HG03097 (cell line): Measurements from ENCODE around the gene HNF1A.
"Not testable (repeated sequence)": the region's sequence is repeated elsewhere in the genome, so short reads cannot be mapped to it uniquely, and the experiment has no call there.

Experiments
- ATAC-seq: cut with Tn5 transposase; IDR thresholded peaks from one replicate; pipeline ENCODE4 v1.9.1; 2021; ENCODE audit not compliant: unreplicated experiment, low FRiP score

HNF1A gene, protein sequence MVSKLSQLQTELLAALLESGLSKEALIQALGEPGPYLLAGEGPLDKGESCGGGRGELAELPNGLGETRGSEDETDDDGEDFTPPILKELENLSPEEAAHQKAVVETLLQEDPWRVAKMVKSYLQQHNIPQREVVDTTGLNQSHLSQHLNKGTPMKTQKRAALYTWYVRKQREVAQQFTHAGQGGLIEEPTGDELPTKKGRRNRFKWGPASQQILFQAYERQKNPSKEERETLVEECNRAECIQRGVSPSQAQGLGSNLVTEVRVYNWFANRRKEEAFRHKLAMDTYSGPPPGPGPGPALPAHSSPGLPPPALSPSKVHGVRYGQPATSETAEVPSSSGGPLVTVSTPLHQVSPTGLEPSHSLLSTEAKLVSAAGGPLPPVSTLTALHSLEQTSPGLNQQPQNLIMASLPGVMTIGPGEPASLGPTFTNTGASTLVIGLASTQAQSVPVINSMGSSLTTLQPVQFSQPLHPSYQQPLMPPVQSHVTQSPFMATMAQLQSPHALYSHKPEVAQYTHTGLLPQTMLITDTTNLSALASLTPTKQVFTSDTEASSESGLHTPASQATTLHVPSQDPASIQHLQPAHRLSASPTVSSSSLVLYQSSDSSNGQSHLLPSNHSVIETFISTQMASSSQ

GRCh38 chr12:120978296-120979219 lies at the start of gene HNF1A:
HNF1A (plus strand) TSS chr12:120978543; CDS start chr12:120978769, 226 bp downstream.
- no peak for ATAC-seq

DNA sequence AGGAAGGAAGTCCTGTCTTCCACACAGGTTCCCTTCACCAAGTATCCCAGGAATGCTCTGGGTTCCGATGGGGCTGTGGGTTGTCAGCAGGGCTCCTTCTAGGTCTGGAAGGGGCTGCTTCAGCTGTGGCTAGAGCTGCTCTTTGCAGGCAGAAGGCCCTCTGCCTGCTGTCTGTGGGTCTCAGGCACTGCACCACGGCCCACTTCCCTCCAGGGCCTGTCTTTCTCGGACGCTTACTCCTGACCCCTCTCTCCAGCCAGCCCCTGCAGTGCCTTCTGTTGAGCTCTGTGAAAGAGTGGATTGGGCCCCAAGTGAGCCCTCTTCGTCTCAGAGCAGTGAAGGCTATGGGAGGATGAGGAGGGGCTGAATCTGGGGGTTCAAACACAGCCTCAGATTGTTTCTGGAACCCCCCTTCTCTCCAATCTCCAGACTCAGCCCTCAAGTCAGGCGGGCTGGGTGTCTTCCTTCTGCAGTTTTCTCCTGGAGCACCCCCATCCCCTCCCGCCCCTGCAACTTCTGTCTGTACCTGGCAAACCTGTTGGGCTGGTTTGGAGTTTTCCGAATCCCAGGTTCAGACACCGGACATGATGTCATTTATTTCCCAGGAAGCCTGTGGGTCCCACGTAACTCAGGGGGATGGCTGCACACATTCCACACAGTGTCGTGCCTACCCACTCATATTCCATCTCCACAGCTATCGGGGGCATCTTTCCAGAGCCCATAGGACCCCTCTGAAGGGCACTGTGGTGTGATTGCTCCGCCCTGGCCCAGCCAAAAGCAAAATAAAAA lies 49.3 kb upstream of the HNF1A start:
- ATAC-seq: no peak

DNA sequence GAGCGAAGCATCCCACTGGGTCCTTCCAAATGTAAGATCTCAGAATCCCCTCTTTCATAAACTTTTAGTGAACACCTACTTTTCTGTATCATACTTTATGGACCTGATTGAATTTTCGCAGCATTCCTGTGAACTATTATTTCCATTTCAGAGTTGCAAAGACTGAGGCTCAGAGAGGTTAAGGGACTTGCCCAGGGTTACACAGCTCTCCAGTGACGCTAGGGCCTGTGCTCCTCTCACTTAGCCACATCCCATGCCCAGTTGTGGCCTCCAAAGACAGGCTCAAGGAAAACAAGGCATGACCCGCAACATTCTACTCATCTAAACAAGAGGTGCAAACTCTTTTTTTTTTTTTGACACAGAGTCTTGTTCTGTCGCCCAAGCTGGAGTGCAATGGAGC lies 48.3 kb upstream of the HNF1A start:
- no peak for ATAC-seq

- no peak for ATAC-seq
Measured at GRCh38 chr12:120932058-120932457, 46.3 kb upstream of the HNF1A start.

DNA sequence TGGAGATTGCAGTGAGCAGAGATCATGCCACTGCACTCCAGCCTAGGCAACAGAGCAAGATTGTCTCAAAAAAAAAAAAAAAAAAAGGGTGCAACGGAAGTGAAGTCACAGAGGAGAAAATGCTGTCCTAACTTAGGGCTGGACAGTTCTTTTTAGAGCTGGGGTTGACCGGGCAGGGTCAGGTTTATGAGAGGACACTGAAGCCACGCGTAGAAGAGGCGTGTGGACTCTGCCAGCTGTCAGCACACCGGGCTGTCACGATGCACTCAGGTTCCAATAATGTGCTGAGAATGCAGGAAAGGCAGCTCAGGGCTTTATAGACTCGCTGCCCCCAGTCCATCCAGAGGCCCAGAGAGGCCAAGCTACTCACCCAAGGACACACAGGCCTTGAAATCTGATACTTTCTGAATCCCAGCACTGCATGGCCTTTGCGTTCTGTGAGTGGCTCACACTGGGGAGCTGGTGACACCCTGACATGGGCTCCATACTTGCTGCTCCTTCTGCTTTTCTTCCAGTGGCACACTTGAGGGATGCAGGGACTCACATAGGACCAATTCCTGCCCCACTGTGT lies 45.3 kb upstream of the HNF1A start:
- ATAC-seq: no peak

GRCh38 chr12:120933786-120934185 lies 44.6 kb upstream of the HNF1A start:
- no peak for ATAC-seq

- no peak for ATAC-seq
Measured at GRCh38 chr12:120936197-120936596, 42.1 kb upstream of the HNF1A start.

- no peak for ATAC-seq
Measured at GRCh38 chr12:120938496-120938895, 39.8 kb upstream of the HNF1A start.

DNA sequence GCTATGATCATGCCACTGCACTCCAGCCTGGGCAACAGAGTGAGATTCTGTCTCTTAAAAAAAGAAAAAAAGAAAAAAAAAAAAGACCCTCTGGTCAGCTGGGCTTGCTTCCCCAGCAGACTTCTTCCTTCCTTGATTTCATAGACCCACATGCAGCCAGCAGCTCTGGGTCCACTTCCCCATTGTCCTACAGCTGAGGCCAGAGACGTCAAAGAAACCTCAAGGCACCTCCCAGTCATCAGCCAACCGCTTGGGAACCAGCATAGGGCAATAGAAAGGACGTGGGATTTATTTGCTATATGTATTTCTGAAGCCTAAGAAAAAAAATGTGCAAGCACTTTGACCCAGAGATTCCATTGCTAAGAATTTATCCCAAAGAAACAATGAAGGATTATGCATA lies 38.8 kb upstream of the HNF1A start:
- ATAC-seq: no peak

DNA sequence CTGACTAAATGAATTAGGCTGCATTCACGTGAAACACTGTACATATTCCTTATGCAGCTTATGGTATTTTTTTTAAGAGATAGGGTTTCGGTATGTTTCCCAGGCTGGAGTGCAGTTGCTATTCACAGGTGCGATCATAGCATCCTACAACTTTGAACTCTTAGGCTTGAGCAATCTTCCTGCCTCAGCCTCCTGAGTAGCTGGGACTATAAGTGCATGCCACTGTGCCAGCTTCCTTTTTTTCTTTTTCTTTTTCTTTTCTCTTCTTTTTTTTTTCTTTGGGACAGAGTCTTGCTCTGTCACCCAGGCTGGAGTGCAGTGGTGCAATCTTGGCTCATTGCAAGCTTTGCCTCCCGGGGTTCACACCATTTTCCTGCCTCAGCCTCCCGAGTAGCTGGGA lies 38.3 kb upstream of the HNF1A start:
- ATAC-seq: no peak

DNA sequence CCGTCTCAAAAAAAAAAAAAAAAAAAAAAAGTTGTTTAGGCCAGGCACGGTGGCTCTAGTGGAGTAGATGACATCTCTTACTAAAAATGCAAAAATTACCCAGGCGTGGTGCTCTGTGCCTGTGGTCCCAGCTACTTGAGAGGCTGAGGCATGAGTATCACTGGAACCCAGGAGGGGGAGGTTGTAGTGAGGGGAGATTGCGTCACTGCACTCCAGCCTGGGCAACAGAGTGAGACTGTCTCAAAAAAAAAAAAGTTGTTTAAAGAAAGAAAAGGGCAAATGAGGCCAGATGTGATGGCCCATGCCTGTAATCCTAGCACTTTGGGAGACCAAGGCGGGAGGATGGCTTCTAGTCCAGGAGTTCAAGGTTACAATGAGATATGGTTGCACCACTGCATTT lies 37.5 kb upstream of the HNF1A start:
- ATAC-seq: no peak

DNA sequence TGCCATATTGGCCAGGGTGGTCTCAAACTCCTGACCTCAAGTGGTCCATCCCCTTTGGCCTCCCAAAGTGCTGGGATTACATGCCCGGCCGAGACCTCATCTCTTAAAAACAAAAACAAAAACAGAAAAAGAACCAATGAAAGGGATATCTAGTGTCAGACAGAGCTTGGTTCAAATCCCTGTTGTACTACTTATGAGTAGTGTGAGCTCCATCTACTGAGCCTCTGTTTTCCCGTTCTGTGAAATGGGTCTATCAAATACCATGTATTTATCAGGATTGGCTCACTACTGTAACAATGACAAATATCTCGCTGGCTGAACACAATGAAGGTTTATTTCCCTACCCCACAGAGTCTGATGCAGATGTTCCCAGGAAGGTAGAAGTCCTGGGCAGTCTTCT lies 36.9 kb upstream of the HNF1A start:
- ATAC-seq: no peak

DNA sequence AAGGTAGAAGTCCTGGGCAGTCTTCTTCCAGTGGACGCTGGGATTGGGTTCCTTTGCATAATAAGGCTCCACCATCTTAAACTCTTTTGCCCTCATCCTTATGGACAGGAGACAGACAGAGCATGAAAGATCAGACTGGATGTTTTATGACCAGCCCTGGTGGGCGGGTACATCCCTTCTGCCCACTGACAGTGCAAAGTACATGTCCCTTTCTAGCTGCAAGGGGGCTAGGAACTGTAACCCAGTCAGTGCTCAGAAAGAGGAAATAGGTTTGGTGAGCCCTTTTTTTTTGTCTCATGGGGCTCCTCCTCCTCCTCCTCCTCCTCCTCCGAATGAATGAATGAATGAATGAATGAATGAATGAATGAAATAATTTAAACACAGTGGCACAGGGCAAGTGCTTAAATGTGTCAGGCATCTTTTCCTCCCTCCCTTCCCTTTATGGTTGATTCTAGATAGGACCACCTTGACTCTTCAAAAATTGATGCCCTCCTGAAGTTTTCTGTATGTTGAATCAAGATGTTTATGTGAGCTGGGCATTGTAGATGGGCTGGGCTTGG lies 36.4 kb upstream of the HNF1A start:
- ATAC-seq: no peak

- ATAC-seq: no peak
Measured at GRCh38 chr12:120943482-120943881, 34.9 kb upstream of the HNF1A start.

GRCh38 chr12:120944645-120945217 lies 33.6 kb upstream of the HNF1A start:
- ATAC-seq: no peak

DNA sequence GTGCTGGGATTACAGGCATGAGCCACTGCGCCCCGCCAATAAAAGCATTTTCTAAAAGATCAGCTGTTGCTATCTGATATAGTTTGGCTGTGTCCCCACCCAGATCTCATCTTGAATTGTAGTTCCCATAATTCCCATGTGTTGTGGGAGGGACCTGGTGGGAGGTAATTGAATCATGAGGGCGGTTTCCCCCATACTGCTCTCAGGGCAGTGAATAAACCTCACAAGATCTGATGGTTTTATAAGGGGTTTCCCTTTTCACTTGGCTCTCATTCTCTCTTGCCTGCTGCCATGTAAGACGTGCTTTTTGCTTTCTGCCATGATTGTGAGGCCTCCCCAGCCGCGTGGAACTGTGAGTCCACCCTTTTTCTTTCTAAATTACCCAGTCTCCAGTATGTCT lies 32.8 kb upstream of the HNF1A start:
- not testable (repeated sequence) for ATAC-seq

GRCh38 chr12:120950260-120950799 lies 28.0 kb upstream of the HNF1A start:
- ATAC-seq: not testable (repeated sequence)

DNA sequence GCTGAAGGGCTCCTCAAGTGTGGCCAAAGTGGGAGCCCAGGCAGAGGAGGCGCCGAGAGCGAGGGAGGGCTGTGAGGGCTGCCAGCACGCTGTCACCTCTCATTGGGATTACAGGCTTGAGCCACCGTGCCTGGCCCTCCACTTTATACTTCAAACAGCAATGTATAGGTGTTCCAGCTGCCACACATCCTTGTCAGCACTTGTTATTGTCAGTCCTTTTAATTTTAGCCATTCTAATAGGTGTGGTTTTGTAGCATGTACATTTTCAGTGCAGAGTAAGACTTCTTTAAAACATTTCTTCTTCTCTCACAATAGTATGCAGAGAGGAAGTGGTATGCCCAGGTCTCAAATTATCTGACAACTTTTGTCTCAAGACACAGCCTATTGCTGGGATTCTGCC lies 27.5 kb upstream of the HNF1A start:
- no peak for ATAC-seq

DNA sequence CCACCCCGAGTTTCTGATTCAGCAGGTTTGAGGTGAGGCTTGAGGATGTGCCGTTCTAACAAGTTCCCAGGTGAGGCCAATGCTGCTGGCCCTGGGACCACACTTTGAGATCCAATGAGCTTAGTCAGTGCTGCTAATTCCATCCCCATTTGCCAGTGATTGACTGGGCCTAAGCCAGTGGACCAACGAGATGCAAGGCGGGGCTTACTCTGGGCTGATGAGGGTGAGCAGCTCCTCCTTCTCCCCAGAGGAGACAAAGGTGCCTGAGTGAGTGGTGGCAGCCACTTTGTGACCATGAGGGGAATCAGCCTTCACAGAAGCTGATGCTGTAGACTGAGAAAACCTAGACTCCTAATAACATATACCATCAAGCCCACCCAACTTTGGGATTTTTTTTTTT lies 23.1 kb upstream of the HNF1A start:
- no peak for ATAC-seq
